PC-9 (cell line): ENCODE results near the gene SAMHD1.

Experiments used
- CTCF ChIP-seq: fragments of 200-600 bp; sonication (generic); conservative IDR thresholded peaks from 2 replicates; pipeline ENCODE4 v1.6.1; 2017; ENCODE audit warnings: mixed run types, antibody characterized with exemption, mild to moderate bottlenecking, moderate library complexity
- EZH2 ChIP-seq: fragments of 200-600 bp; sonication (generic); IDR thresholded peaks from 2 replicates; pipeline ENCODE4 v1.8.0; 2017; ENCODE audit warnings: antibody characterized with exemption, low read depth

GRCh38 chr20:36893801-36894200 lies 57.7 kb downstream of the SAMHD1 start:
- TF ChIP-seq EZH2 (no peak), CTCF (no peak)
